HG02642 (cell line): ENCODE data around the gene IL10RB.
"Not testable (repeated sequence)": the region's sequence is repeated elsewhere in the genome, so short reads cannot be mapped to it uniquely, and the experiment has no call there.

Source experiments
- ATAC-seq: cut with Tn5 transposase; IDR thresholded peaks from one replicate; pipeline ENCODE4 v1.9.1; 2021; ENCODE audit warnings: mild to moderate bottlenecking; ENCODE audit not compliant: unreplicated experiment, poor library complexity

Gene IL10RB

DNA sequence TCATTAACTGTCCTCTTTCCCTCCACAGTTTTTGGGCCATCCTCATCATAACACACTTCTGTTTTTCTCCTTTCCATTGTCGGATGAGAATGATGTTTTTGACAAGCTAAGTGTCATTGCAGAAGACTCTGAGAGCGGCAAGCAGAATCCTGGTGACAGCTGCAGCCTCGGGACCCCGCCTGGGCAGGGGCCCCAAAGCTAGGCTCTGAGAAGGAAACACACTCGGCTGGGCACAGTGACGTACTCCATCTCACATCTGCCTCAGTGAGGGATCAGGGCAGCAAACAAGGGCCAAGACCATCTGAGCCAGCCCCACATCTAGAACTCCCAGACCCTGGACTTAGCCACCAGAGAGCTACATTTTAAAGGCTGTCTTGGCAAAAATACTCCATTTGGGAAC is 30.0 kb downstream of the IL10RB start:
- no peak for ATAC-seq

DNA sequence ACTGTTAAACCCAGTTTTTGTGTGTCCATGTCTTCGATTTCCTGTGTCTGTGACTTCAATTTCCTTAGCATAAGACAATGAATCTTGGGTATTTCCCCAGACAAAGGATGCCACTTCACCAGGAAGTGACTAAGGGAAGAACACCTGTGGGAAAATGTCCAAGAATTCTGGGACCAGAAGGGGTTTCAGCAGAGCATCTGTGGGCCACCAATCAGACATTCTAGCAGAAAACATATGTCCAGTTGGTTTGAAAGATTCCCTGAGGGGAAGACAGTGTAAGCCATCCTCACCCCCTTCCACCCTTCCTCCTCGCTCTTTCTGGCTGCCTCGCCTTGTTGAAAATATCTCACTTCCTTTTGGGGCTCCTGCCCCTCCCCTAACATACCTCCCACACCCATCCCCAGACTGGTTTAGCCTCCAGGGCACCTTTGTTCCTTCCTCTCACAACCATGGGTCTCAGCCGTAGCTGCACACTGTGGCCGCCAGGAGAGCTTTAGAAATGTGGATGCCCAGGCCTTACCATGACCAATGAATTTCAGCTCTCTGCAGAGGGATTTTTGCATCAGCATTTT is 33.1 kb downstream of the IL10RB start:
- peak; percentile 69 for ATAC-seq

DNA sequence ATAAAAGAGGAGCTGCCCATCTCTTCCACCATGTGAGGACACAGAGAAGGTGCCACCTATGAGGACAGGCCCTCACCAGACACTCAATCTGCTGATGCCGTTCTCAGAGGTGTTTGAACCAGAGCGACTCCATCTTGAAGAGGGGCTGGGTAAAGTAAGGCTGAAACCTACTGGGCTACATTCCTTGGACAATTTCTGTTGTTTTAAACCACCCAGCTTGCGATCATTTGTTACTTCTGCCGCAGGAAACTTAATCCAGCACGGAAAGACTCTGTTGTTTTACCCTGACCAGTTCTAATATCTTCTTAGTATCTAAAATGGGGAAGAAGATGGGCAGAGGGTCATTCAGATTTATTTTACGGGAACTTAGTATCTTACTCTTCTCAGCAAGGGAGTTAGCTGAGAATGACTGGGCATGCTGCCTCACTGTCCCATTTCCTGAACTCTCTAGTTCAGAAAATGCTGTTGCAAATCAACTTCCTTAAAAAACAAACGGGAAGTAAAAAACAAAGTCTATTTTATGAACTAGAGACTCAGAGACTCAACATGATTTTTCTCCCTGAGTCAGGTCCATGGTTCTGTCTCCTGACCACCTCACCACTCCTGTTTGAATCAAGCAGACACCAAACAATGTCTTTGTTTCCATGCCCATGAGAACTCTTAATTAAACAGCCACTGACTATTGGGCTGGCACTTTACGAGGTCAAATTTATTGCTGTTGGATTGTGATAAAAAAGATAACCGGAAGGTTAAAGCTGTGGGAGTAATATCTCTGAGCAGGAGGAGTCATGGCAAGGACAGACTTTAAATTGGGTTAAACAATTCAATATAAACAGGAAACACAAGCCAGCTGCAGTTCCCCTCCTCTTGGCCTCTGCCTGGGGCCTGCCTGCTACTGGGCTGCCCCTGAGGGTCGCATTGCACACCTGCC is 34.8 kb downstream of the IL10RB start:
- ATAC-seq, result no peak

DNA sequence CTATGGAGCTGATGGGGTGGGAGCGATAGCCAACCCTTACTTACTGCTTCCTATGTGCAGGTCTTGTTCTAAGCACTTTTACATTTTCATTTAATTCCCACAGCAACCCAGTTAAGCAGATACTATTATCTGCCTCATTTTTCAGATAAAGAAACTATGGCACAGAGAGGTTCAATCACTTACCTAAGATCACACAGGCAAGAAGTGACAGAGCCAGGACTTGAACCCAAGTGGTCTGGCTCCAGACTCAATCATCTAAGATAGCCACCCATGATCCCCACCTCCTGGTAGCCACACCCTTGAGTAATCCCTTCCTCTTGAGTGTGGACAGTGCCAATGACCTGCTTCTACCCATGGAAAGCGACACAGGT is 35.5 kb downstream of the IL10RB start:
- ATAC-seq, result no peak

DNA sequence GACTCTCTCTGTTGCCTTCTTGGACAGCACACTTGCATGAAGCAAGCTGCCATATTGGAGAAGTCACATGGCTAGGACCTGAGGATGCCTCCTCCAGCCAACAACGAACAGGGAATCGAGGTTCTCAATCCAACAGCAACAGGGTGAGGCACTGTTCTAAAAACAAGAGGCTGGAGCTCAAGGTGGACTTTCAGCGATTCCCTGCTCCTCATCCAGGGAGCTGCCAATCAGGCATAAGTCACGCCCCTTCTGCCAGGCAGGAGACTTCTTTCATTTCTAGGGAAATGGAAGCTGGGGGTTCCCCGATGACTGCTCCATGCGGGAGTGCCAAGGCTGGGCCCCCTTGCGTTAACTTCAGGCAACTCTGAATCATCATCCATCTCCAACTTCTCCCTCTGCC is 35.9 kb downstream of the IL10RB start:
- no peak for ATAC-seq

DNA sequence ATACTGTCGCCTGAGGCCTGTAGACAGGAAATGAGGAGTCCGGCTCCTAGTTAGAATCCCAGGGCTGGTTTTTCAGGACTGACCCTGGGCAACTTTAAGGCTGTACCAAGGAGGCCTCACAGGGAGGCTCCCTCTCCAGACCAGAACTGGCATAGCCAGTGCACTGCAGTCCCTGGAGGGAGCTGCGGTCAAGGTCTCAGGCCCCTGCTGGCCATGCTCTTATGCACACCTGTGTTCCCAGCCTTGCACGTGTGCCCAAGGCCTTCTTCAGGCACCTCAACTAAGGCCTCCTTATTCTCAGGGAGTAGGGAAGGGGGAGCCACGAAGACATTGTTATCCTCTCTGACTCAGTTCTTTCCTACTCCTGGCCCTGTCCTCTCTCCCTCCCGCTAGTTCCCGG is 36.6 kb downstream of the IL10RB start:
- ATAC-seq, result no peak

DNA sequence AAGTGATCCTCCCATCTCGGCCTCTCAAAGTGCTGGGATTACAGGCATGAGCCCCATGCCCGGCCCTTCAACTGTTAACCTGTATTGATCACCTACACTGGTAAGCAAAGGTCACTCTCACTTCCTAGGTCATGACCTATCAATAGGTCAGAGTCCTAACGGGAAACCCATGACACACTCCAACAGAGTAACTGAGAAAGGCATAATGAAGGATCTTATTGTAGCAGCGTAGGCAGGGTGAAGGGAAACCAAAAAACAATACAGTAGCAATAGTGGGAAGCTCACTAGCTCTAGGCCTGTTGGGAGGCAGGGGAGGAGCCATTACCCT is 39.1 kb downstream of the IL10RB start:
- ATAC-seq, result no peak

DNA sequence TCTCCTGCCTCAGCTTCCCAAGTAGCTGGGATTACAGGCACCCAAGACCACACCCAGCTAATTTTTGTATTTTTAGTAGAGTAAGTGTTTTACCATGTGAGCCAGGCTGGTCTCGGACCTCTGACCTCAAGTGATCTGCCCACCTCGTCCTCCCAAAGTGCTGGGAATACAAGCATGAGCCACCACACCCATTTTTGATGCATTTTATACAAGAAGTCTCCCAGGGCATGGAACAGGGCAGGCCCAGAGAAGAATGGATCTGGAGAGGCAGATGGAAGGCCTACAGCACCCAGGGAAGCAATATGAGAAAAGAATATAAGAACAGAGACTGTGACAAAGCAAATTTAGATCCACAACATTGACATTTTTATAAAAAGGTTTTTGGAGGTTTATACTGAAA is 39.8 kb downstream of the IL10RB start:
- no peak for ATAC-seq

DNA sequence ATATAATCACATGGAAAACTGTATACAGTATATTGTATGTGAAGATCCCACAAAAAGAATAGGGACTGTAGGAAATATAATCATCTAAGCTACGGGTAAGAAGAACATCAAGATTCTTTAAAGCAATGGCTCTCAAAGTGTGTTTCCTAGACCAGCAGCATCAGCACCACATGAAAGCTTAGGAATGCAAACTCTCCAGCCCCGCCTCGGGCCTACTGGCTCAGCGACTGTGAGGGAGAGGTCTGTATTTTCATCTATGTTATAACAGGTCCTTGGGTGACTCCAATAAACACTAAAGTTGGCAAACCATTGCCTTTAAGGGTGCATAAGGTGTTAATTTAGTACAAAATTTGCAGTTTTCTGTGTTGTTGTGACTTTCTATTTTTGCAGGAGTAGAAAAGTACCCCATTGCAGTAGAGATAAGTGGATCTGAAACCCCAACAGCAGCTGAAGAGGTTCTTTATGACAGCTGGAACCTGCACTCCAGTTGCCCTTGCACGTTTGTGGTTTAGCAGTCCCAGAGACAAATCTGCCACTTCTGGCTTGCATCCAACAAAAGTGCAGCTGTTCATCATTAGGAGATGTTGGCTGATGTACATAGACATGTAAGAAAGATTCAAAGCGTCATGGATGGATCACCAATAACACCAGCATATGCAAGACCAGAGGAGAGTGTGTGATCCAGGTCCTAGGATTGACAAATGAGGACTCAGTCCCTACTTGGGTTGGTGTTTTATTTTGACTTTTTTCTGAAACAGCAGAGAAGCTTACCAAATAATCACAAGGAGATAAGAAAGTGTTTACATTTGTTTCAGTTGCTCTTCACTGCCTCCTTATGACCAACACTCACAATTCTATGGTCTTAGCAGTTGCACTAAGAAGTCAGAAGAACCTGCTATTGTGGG is 42.7 kb downstream of the IL10RB start:
- ATAC-seq, result peak; percentile 88

DNA sequence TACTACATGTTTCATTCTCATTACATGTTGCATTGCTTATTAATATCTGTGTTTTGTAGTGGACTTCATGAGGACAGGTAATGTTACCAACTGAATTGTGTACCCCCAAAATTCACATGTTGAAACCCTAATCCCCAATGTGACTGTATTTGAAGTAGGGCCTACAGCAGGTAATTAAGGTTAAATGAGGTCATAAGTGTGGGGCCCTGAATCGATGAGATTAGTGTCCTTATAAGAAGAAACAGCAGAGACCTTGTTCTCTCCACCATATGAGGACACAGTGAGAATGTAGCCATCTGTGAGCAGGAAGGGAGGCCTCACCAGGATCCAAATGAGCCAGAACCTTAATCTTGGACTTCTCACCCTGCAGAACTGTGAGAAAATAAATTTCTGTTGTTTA is 43.6 kb downstream of the IL10RB start:
- no peak for ATAC-seq

DNA sequence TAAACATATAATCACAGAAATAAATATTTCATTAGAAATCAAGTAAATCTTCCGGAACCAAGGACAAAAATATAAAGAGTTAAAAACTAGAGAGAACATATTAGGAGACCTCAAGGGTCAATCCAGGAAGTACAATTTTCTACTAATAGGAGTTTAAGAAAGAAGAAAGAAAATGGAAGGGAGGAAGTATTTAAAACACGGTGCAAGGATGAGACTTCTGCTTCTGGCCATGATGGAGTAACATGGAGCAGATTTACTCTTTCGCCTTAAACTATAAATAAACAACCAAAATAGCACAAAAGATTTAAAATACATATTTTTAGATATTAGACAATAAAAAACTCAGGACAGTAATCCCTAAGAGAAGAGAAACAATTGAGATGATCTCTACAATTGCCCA is 46.0 kb downstream of the IL10RB start:
- no peak for ATAC-seq

DNA sequence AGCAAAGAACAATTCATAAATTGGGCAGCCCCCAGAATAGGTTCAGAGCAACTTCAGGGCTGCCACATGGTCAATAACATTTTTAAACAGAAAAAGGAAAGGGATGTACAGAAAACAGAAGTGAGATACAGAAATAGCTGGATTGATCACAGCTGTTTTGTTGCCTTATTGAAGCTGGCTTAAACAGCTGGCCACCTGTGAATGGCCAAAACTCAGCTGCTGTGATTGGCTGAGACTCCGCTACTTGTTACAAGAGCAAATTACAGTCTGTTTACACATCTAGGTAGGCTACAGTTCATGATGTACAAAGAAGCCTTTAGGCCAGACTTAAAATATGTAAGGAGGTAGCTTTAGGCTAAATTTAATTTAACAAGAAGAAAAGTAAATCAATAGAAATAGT is 47.0 kb downstream of the IL10RB start:
- ATAC-seq, result no peak

DNA sequence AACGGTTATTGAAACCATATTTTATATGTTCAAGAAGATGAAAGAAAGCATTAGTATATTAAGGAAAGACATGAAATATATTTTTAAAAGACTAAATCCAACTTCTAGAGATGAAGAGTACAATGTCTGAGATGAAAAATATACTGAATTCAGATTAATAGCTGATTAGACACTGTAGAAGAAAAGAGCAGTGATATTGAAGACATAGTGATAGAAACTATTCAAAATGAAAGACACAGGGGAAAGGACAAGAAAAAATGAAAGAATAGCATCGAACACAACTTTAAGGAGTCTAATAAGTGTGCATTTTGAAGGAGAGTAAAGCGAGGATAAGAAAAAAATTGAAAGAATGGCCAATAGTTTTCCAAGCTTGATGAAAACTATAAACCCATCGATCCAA is 47.4 kb downstream of the IL10RB start:
- ATAC-seq, result no peak

DNA sequence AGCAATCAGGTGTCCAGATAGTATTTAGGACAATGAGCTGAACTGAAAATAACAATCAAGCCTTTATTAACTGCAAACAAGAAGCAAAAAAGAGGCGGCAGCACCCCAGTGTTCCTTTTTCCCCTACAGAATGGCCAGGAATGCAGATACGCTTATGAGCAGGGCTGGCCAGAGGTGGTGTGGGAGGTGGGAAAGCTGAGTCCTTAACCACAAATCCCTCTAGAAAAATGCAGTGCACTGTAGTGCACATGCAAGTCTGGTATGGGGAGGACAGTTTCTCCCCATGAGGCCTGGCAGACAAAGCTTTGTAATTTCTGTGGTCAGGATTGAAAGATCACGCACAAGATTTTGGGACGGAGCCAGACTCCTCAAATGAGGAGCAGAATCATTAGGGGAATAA is 47.9 kb downstream of the IL10RB start:
- no peak for ATAC-seq

DNA sequence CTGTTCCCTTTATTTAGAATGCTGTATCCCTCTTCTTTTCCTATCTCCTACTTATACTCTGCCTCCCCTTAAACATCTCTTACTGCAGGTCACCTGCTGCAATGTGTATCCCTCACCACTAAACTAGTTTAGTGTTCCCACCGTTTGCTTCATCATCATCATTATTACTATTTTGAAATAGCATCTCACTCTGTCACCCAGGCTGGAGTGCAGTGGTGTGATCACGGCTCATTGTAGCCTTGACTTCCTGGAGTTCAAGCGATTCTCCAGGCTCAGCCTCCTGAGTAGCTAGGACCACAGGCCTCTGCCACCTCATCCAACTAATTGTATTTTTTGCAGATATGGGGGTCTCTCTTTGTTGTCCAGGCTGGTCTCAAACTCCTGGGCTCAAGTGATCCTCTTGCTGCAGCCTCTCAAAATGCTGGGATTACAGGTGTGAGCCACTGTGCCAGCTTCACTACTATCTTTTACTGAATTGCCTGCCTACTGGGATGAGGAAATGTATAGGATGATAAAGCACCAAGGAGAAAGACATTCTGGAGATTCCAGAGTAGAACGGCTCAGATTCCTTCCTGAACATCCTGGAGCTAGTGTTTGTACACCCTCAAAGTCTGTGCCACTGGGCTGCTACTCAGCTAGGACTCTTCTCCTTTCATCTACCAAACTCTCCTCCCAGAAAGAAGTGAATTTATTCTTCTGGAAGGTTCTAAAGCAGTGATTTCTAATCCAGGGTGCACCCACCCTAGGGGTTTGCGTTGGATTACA is 50.0 kb downstream of the IL10RB start:
- no peak for ATAC-seq

DNA sequence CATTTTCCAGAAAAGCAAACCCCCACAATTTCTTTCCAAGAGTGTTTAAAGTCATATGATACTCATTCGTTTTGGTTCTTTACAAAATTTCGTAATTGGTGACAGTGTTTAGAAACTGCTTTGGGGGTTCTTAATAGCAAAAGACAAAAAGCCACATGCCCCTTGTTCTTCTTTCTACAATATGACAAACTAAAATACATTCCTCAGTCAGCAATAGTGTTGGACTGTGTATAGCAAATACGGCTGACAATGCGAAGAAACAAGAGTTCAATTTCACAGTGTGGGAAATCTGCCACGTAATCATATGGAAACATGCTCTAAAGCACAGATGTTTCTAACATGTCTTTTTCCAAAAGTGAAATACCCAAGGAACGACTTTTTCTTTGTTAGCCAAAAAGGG is 51.0 kb downstream of the IL10RB start:
- ATAC-seq, result no peak

DNA sequence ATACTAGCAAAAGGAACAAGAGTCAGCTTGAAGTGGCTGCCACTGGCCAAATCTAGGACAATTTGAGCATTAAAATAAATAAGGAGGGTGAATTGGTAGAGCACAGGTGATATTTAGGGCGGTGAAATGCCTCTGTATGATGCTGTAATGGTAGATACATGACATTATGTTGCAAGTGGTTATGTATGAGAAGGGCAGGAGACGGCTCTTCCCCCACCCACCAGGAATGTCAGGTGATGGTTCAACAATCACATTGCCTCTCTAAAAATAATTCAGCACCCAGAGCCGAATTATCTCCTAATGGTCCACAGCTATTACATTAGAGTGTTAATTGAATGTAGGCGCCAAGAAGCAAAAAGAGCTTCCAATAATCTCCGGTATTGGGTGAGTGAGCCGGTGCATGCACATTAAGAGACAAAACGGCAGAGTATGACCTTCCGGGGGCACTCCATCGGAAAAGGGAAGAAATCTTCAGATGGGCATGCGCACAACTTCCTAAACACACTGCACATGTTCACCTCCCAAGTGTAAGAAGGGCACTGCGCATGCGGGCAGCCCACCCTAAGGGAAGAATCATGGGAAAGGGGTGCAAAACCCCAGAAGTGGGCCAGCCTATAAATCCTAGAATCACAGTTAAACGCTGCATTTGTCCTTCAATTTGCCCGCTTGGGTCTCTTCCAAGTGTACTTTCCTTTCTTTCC is 51.8 kb downstream of the IL10RB start:
- ATAC-seq, result no peak

DNA sequence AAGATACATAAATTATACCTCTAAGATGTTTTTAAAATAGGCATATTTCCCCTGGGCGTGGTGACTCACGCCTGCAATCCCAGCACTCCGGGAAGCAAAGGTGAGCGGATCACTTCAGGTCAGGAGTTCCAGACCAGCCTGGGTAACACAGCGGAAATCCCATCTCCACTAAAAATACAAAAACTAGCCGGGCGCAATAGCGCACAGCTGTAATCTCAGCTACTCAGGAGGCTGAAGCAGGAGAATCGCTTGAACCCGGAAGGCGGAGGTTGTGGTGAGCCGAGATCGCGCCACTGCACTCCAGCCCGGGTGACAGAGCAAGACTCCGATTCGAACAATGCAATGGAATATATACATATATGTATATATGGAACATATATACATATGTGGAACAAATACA is 54.8 kb downstream of the IL10RB start:
- not testable (repeated sequence) for ATAC-seq

DNA sequence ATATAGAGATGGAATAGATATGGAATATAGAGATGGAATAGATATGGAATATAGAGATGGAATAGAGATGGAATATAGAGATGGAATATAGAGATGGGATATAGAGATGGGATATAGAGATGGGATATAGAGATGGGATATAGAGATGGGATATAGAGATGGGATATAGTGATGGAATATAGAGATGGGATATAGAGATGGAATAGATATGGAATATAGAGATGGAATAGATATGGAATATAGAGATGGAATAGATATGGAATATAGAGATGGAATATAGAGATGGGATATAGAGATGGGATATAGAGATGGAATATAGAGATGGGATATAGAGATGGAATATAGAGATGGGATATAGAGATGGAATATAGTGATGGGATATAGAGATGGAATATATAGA is 57.4 kb downstream of the IL10RB start:
- ATAC-seq, result not testable (repeated sequence)
